NCI-H2171 (cell line): ENCODE data around the gene CHORDC1.
"Not testable (repeated sequence)": the region's sequence is repeated elsewhere in the genome, so short reads cannot be mapped to it uniquely, and the experiment has no call there.

Experiments used
- DNase-seq: peaks from one replicate; lab custom pipeline; 2025; lab: John Stamatoyannopoulos, UW

The CHORDC1 gene

DNA sequence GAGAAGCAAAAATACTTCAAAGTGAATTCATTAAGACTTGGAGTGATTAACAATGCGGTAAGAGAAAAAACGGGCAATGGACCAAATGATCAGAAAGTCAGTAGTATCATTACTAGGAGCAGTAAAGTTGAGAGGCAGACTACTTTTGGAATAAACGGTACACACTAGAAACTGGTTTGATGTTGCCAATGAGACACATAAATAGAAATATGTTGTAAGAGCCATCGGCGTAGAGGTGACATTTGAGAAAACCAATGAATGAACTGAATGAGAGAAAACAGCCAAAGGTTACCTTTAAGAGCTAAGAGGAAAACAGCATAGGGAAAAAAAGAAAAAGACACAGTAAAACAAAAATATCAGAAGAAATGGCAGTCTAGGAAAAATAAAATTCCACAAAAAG lies 6.2 kb downstream of the CHORDC1 start:
- DNase-seq, result no peak

DNA sequence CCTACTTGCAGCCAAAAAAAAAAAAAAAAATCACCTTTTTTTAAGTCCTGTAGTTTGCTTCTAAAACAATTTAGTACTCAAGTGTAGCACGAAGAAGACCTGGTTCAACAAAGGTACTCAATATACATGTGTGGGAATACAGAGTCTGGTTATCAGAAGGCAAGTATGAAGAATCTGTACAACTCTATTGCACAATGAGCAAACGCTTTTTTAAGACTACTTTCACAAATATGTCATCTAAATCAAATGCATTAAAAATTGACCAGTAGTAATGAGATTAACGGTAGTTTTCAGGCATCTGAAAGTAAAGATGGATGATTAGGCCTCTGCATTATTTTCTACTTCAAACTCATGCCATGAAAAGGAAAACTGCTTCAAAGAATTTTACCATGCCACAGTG lies 9.5 kb downstream of the CHORDC1 start:
- DNase-seq, result no peak

DNA sequence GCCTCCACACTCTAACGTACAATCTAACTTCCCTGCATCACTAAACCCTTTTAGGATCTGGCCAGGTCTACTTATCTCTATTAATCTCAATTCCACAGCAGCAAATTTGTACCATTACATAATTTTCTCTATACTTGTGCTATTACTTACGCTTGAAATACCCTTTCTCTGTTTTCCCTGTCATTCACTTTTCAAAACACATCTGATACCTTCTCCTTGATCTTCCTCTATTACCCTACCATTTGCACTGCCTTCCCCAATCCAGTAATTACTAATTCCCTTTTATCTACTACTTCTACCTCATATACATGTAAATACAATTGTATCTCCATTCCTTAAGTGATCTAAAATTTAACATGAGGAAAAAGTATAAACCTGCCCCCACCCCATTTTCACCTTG lies 14.0 kb downstream of the CHORDC1 start:
- no peak for DNase-seq

DNA sequence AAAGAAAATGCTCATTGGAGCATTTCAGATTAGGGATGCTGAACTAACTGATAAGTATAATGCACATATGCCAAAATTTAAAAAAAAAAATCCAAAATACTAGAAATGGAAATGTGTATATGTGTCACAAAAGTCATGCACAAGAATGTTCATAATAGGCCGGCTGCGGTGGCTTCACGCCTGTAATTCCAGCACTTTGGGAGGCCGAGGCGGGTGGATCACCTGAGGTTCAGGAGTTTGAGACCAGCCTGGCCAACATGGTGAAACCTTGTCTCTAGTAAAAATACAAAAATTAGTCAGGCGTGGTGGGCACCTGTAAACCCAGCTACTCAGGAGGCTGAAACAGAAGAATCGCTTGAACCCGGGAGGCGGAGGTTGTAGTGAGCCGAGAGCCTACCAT lies 14.9 kb downstream of the CHORDC1 start:
- DNase-seq, result not testable (repeated sequence)

DNA sequence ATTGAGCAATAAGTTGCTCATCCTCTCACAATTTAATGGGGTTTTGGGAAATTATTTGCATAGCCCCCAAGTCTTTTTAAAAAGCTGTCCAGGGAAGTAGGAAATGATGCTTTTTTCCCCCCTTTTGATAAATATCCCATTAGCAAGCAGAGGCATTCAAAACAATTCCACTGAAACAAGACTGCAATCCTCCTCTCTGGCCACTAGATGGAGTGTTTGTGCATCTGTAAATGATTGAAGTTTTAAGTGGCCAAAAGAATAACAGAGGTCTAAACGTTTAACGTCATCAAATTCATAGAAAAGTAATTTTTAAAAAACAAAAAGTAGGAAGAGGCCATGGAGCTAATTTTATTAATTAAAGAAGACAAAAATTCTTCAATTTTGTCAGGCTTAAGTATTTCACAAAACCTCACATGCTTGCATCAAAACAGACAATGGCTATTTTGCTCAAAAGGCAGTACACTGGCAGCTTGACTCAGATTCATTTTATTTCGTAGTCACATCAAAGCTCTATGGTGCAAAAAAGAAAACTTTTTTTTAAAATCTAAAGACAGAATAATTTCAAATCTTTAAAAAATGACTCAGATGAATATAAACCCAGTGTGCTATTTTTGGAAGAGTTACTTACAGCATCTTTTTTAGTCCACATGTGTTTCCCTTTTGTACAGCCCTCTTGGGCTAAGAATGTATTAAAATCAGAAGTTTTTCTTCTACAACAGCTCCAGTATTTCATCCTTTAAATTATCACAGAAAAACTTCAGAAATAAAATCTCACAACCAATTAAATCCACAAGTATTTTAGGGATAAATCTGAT lies 17.8 kb downstream of the CHORDC1 start:
- DNase-seq, result no peak

DNA sequence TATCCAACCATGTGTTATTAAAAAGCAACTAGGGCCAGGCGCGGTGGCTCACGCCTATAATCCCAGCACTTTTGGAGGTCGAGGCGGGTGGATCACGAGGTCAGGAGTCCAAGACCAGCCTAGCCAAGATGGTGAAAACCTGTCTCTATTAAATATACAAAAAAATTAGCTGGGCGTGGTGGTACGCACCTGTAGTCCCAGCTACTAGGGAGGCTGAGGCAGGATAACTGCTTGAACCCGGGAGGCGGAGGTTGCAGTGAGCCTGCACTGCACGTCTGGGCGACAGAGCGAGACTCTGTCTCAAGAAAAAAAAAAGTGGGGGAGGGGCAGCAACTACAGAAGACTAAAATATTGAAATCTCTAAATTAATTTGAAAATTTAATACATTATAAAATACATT lies 18.4 kb downstream of the CHORDC1 start:
- no peak for DNase-seq

DNA sequence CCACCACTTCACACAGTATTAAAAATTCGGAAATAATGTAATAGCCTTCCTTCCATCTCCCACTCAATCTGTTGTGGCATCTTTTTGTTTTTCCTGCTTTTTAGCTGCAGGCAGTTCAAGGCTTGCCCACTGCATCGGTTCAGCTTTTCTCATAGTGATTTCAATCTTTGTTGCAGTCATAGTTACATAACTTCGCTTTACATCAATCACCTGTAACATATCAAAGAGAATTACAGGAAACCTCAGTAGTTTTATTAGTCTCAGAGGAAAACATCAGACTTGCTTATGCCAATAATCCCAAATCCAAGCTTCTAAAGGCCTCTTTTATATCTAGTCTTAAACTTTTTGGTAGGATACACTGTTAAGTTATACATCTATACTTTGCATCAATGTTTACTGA lies 20.5 kb downstream of the CHORDC1 start:
- DNase-seq, result no peak

DNA sequence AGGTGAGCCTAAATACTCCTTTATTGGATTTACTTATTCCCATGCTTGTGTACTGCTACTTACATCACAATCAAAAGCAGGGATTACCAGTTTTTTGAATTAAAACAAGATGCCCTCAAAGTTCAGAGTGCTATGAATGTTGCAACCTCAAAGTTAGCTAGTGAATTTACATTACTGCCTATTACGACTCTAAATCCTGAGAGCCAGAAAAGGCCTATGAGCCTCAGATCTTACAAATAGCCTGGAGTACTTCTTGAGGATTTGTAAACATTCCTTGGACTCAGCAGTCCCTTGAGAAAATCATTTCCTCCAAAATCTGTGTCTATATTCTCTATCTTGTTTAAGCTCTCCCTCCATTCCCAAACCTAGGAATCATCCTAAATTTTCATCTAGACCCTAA lies 25.5 kb downstream of the CHORDC1 start:
- DNase-seq, result no peak

DNA sequence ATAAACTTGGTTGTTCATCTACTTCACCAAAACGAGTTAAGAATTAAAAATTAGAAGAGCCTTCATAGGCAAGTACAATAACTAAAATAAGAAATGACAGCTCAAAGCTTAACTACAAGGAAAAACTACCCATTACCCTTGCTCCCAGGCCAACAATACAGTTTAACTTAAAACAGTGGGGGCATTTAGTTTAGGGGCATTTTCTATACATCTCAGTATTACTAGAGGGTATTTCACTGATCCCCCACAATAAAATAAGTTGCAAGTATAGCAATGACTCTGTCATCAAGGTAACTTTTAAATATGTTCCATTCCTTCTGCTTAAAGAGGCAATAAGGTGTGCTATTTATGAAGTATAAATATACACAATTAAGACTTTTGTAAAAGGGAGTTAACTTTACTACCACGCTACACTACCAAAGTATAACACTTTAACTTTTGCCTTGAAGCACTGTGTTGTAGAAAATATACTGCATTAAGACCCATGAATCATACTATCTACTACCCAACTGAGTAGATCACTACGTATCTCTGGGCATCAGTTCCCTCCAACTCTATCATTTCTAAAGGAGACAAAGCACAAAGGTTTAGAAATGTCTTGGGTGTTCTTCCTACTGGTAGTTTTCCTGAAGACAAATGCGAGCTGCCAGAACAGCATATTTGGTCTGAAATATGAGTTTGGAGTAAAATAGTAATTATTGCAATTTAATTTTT lies 29.8 kb downstream of the CHORDC1 start:
- no peak for DNase-seq

DNA sequence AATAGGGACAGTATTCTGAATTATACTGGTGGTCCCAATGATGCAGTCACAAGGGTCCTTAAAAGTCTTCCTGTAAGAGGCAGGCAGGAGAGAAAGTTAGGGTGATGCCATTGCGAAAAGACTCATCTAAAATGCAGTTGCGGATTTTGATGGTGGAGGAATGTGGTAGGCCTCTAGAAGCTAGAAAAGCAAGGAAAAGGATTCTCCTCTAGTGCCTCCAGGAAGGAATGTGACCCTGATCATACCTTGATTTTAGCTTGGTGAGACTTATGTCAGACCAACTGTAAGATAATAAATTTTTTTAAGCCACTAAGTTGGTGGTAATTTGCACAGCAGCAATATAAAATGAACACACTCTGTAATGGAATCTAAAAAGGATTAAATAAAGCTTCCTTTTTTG lies 33.8 kb downstream of the CHORDC1 start:
- no peak for DNase-seq

DNA sequence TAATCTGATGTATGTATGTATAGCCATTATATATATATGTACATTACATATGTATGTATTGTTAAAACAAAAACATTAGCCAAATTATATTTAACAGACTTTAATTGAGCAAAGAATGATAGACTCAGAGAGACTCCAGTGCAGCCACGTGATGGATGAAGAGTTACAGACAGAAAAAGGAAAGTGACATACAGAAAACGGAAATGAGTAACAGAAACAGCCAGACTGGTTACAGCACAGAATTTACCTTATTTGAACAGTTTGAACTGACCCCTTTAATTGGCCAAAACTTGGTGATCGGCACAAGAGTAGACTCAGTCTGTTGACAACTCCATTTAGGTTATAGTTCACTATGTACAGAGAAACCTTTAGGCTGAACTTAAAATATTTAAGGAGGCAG lies 35.0 kb downstream of the CHORDC1 start:
- DNase-seq, result no peak

DNA sequence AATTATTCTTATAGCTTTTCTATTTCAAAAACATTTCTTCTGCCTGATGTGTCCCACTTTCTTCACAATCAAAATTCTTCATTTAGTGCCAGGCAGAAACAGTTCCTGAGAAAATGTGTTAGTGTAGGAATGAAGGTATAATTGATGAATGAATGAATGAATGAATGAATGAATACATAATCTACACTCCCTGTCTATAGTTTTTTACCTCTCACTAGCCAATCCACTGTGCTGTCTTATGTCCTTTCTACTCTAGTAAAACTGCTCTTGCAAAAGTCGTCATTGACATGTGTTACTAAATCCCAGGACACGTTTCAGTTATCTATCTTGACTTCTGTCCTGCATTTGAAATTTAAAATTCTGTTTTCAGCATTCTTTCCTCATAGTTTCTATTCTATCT lies 42.9 kb downstream of the CHORDC1 start:
- DNase-seq, result no peak

DNA sequence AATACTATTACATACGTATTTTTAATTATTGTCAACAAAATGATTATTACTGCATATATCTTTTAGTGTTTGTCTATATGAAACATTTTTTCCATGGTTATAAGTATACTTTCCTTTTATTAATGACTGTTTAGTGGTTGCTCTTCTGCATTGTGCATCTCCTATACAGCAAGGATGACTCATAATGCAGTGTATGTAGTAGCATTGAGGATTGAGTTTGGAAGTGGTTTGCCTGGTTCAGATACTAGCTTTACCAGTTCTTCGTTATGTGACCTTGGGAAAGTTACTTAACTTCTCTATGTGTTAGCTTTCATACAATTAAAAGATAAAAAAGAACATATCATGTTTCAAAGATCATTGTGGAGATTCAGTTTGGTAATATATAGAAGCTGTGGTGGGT lies 44.1 kb downstream of the CHORDC1 start:
- DNase-seq, result no peak

DNA sequence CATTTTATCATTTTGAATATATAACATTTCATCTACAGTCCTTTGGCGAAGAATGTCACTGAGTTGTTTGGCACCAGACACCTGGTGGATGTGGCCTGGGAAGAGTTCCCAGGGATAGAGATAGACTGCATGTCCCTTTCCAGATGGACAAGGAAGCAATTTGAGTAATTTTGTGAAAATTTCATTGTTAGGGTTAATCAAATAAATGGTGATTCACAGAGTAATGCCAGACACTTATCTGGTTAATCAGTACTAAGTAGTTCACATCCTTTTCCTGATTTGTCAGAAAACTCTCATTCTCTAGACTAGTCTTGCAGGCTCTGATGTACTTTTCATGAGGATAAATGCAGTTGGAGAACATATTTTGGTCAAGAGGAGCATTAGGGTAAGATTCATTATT lies 46.8 kb downstream of the CHORDC1 start:
- DNase-seq, result no peak

DNA sequence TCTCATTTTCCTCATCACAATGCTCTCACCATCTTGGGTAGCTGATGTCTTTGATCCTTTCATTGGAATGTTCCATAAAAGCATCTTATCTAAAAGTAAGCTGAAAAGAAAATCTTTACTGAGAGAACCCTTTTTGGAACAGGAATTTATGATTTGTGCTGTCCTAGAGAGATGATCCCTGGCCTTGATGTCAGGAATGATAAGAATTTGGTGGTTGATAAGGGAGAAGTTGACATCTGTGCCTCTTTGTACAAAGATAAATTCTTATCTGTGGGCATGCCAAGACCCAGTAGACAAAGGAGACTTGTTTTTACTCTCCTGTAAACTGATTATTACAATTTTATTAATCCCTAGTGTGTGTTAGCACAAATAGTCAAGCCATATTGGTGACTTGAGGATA lies 51.5 kb downstream of the CHORDC1 start:
- DNase-seq, result no peak

DNA sequence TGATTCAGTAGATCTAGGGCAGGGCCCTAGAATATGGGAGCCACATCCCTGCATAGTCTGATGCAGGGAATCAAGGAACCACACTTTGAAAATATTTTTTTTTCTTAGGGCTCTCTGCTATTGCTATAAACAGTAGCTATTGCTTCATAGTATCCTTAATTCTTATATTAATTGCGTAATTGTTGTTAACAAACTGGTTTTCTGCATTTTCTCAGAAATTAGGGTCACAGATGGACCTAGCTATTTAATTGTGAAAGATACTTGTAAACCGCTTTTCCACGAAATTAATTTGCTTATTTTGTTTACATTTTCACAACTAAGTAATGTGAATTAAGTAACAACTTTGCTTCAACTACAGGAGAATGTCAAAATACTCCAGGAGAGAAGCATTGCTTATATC lies 54.3 kb downstream of the CHORDC1 start:
- no peak for DNase-seq

DNA sequence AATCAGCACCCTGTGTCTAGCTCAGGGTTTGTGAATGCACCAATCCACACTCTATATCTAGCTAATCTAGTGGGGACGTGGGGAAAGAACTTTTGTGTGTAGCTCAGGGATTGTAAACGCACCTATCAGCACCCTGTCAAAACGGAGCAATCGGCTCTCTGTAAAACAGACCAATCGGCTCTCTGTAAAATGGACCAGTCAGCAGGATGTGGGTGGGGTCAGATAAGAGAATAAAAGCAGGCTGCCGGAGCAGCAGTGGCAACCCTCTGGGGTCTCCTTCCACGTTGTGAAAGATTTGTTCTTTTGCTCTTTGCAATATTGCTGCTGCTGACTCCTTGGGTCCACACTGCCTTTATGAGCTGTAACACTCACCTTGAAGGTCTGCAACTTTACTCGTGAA lies 55.1 kb downstream of the CHORDC1 start:
- DNase-seq, result not testable (repeated sequence)

DNA sequence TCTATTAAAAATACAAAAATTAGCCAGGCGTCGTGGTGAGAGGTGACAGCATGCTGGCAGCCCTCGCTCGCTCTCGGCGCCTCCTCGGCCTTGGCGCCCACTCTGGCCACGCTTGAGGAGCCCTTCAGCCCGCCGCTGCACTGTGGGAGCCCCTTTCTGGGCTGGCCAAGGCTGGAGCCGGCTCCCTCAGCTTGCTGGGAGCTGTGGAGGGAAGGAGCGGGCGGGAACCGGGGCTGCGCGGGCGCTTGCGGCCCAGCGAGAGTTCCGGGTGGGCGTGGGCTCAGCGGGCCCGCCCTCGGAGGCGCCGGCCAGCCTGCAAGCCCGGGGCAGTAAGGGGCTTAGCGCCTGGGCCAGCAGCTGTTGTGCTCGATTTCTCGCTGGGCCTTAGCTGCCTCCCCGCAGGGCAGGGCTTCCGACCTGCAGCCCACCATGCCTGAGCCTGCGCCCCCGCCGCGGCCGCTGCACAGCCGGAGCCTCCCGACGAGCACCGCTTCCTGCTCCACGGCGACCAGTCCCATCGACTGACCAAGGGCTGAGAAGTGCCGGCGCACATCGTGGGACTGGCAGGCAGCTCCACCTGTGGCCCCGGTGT lies 55.8 kb downstream of the CHORDC1 start:
- DNase-seq, result not testable (repeated sequence)
